Hindlimb muscle (tissue), 1 donor: ENCODE measurements around the gene IL1RAPL2. TPM values are rescaled to one million over a fixed set of nuclear protein-coding genes. Genes with fewer than 3 reads are reported as not detected.
A peak's percentile ranks its signal among the peaks of the same experiment; 100 is the strongest.
"Not testable (repeated sequence)": the region's sequence is repeated elsewhere in the genome, so short reads cannot be mapped to it uniquely, and the experiment has no call there.

Experiments
- DNase-seq: peaks from one replicate; pipeline ENCODE4 v3.0.0-alpha.2; 2013
- polyA plus RNA-seq: library from polyadenylated mRNA; unstranded; fragments of 120-200 nt; gene quantifications from one replicate; pipeline ENCODE4 v1.2.1, GENCODE V29; 2013; ENCODE audit not compliant: insufficient read length

Gene IL1RAPL2
- polyA plus RNA-seq, 1 donor = 1.8 TPM

- peak; percentile 16 for DNase-seq
Measured at GRCh38 chrX:105636667-105637066, 1070.7 kb downstream of the IL1RAPL2 start.

DNA sequence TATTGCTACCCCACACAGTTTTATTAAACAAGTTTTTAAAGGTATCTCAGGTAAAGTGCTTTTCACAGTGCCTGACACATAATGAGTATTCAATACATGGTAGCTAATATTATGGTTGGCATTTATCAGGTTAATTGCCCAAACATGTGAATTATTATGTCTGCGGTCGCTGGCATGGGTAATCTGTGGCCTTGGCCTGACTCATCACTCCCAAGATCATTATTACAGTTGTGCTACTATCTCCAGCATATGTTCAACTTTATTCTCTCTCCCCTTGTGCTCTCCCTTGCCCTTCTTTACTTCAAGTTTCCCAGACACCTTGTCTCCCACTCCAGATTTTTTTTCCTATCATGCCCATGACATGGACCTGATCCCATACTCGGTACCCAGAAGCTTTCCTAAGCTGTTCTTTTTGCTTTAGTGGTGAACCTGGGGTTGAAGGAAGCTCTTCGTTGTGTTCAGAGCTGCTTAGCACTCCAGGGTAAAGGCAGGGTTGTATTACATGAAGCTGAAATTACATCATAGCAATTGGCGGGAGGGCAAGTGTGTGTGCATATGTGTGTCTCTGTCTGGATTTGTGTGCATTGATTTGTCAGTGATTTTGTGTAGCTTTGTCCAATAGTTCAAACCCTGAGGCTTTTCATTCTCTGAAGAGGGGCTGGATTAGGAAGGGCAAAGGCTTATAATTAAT, 1079.8 kb downstream of the IL1RAPL2 start:
- no peak for DNase-seq

- no peak for DNase-seq
Measured at GRCh38 chrX:105646592-105647372, 1080.8 kb downstream of the IL1RAPL2 start.

DNA sequence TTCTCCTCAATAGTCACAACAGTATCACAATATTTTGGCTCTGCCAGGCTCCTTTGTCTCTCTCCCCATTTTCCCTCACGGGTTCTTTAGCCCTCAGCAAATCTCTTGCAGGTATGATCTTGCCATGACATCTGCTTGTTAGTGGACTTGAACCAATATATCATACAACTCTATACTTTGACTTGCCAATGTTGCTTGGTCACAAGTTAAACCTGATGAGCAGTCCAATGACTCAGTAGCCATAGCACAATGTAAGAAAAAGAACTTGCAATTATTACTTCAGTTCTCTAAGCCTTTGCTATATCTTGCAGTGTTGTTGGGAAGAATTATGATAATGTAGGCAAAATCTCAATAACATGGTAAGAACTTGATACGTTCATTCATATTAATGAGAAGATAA, 1081.8 kb downstream of the IL1RAPL2 start:
- no peak for DNase-seq

DNA sequence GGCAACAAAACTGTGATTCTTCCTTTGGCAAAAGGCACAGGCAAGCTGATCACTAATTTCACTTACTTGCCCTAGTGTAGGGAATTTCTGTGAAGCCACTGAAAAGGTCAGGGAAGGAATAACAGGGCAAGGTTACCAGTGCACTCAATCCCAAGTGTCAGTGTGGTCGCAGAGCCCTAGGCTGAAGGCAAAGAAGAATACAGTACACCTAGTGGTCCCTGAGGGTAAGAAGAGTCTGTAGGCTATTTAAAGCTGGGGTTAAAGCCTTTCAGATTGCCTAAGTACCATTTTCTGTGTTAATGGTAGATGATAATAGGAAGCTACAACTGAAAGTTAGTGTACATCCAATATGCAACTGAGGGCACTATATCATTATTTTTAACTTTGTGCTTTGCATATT, 1082.7 kb downstream of the IL1RAPL2 start:
- DNase-seq = no peak

GRCh38 chrX:105650577-105650976, 1084.6 kb downstream of the IL1RAPL2 start:
- no peak for DNase-seq

GRCh38 chrX:105650986-105651385, 1085.0 kb downstream of the IL1RAPL2 start:
- DNase-seq = peak; percentile 65

DNA sequence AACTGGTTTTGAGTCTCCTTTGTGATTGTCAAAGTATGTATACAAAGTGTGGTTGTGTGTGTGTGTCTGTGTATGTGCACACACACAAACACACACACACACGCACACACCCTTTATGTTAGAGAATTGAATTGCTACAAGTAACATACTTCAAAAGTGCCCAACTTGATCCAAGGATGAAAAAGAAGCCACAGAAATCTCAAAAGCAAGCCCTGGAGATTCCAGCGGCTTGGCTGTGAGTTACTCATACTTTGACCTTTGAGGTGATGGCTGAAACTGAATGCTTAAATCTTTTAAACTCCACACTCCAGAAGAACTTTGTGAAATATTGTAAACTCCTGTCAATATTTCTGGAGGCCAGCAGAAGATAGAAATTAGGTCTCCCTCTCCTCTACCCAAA, 1087.9 kb downstream of the IL1RAPL2 start:
- DNase-seq = no peak

GRCh38 chrX:105658136-105658535, 1092.1 kb downstream of the IL1RAPL2 start:
- DNase-seq = no peak

DNA sequence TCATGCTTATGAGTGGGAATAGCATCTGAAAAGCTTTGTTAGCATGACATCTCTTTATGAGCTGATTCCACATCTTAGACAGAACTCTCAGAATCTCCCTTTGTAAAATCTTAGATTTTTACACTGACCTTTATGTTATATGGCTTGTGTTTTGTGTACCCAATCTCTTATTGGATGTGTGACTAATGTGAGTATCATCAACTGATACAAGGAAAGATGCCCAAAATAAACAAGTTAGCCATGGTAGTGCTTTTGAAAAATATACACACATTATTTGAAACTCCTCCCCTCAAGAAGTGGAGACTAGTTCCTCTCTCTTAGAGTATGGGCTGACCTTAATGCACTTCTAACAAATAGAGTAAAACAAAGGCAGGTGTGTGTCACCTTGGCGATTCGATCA, 1096.2 kb downstream of the IL1RAPL2 start:
- no peak for DNase-seq

DNA sequence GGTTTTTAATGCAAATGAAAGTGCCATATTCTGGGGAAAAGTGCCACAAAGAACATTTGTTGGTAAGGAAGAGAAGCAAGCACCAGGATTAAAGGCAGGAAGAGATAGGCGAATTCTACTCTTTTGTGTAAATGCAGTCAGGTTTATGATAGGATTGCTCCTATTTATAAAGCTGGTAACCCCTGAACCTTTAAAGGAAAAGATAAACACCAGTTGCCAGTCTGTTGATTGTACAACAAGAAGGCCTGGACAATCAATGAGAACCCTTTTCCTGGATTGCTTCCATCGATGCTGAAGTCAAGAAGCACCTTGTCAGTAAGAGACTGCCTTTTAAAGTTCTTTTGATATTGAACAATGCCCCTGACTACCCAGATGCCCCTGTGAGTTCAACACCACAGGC, 1098.2 kb downstream of the IL1RAPL2 start:
- no peak for DNase-seq

DNA sequence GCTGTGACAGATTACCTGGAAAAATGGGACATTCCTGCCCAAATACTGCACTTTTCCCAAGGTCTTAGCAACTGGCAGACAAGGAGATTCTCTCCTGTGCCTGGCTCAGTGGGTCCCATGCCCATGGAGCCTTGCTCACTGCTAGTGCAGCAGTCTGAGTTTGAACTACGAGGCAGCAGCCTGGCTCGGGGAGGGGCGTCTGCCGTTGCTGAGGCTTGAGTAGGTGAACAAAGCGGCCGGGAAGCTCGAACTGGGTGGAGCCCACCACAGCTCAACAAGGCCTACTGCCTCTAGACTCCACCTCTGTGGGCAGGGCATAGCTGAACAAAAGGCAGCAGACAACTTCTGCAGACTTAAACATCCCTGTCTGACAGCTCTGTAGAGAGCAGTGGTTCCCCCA, 1118.3 kb downstream of the IL1RAPL2 start:
- not testable (repeated sequence) for DNase-seq

DNA sequence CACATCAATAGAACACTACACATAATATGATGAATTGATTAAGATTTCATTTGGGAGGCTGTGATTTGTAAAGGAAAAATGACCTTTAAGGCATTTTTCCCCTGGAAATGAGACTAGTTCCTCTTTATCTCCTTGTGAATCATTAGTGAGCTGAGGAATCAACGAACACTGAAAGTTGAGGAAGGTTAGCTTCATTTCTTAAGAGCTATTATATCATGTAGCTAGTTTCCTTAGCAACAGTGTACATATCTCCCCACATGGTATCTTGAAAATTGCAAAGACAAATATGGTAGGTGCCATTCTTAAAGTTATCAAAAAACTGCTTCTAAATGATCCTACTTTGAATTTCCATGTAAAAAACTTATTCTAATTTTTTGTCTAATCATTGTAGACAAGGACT, 1128.8 kb downstream of the IL1RAPL2 start:
- no peak for DNase-seq

DNA sequence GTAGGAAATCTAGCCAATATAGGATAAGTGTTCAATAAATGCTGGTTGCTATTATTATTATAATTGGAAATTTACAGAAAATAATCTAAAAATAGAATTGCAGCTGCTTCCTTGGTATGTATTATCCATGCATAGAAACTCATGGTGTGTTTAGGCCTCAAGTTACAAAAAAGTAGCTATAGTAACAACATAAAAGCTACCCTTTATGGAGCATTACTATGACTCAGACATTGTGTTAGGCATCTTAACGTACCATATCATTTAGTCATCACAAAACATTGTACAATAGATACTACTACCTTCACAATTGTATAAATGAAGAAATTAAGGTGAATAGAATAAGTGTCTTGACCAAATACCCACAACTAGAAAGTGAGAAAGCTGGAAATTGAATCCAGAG, 1129.5 kb downstream of the IL1RAPL2 start:
- DNase-seq = no peak

- no peak for DNase-seq
Measured at GRCh38 chrX:105696870-105697269, 1130.9 kb downstream of the IL1RAPL2 start.

GRCh38 chrX:105697984-105698781, 1132.2 kb downstream of the IL1RAPL2 start:
- no peak for DNase-seq

DNA sequence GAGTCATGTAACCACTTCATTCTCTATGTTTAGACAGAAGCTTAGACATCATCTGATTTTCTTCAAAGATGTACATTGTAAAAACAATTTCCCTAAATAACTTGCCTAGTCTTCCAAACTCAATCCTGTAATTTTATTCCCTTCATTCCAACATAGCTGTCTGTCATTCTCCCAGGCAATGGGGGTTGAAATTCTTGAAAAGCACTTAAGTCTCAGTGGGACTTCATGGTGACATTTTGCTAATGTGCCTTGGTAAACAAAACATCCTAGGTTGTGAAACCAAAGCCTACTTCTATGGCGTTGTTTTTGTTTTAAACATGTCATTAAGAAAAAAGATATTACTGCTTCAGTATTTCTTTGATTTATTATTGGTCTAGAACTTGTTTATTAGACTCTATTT, 1134.3 kb downstream of the IL1RAPL2 start:
- DNase-seq = no peak

DNA sequence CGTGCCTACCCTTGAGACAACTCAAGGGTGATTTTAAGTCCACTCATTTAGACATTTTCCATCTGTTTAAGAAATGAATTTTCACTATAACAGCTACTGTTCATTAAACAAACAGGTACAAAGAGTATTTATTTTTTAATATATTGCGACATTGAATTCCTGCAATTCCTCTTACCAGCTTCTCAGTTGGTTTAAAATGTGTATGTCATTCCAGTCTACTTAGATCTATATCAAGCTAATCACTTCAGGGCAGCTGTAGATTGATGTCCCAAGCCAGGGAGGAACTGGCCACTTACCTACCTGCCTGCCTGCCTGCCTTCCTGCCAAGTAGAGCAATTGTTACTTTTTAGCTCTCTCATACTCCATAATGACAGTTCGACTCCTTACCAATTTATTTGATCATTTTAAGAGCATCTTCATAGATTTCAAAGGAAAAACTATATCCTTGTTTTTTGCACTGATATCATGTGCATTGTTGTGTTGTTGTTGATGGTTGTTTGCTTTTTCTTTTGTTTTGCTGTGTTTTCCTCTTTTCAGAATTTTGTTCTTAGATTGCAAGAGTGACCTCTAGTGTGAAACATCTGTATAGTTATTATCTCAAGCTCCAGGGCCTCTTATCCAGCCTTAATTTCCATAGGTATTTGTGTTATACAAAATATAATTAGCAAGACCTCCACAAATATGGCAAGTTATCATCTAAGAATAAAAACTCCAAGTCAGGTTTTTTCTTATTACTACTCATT, 1135.5 kb downstream of the IL1RAPL2 start:
- DNase-seq = no peak

GRCh38 chrX:105703876-105704275, 1137.9 kb downstream of the IL1RAPL2 start:
- DNase-seq = no peak

DNA sequence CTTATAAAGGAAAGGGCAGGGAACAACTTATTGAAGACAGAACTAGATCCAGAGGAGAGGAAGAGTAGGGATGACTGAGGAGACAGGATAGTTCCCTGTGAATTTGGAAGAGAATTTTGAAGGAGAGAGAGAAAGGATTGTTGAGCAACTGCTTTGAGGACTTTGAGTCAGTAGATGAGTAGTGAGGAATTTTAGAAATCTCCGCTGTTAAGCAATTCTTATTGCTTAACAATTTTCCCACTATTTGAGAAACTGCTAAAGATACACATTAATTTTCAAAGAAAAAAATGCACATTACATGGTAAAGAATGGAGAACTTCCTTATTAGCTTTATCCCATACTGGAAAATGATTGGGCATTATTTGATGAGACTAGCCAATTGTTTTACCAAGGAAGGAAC, 1140.0 kb downstream of the IL1RAPL2 start:
- DNase-seq = no peak

- no peak for DNase-seq
Measured at GRCh38 chrX:105711805-105712204, 1145.8 kb downstream of the IL1RAPL2 start.

GRCh38 chrX:105715746-105716145, 1149.7 kb downstream of the IL1RAPL2 start:
- DNase-seq = no peak
